Measurements from ENCODE around the gene MTX1.

GRCh38 chr1:155223047-155223446 is 14.6 kb downstream of the MTX1 start:
- TF ChIP-seq EP300 (IDR thresholded peaks at IDR 0.05) (no peak), CTCF (IDR thresholded peaks at IDR 0.05) (no peak), POLR2A (IDR thresholded peaks at IDR 0.05) (no peak)

Data from tibial nerve (tissue), 4 donors.